KMS-11 (cell line): Measurements from ENCODE around the gene RYR2.

Experiments used
- H2AFZ ChIP-seq: fragments of 200-600 bp; sonication (generic); 2 replicates; pipeline ENCODE4 v1.6.1; 2016; ENCODE audit warnings: antibody characterized with exemption, mixed run types, low read depth
- H3K27ac ChIP-seq: fragments of 200-600 bp; sonication (generic); 2 replicates; pipeline ENCODE4 v1.6.1; 2016; ENCODE audit warnings: mild to moderate bottlenecking, mixed run types
- H3K27me3 ChIP-seq: fragments of 200-600 bp; sonication (generic); 2 replicates; pipeline ENCODE4 v1.6.1; 2017; ENCODE audit warnings: mild to moderate bottlenecking, low read depth, mixed run types, moderate library complexity; ENCODE audit not compliant: insufficient read depth
- H3K36me3 ChIP-seq: fragments of 200-600 bp; sonication (generic); 2 replicates; pipeline ENCODE4 v1.6.1; 2017; ENCODE audit warnings: mild to moderate bottlenecking, mixed run types; ENCODE audit not compliant: insufficient read depth
- H3K4me1 ChIP-seq: fragments of 200-600 bp; sonication (generic); 2 replicates; pipeline ENCODE4 v1.6.1; 2016; ENCODE audit warnings: mild to moderate bottlenecking, low read depth, mixed run types; ENCODE audit not compliant: poor library complexity, severe bottlenecking
- H3K4me2 ChIP-seq: fragments of 200-600 bp; sonication (generic); 2 replicates; pipeline ENCODE4 v1.7.0; 2016; ENCODE audit warnings: mild to moderate bottlenecking, mixed run types
- H3K4me3 ChIP-seq: fragments of 200-600 bp; sonication (generic); IDR thresholded peaks from 2 replicates; pipeline ENCODE4 v1.6.1; 2017; ENCODE audit warnings: low read depth, low read length, mixed read lengths; ENCODE audit not compliant: insufficient read depth
- H3K79me2 ChIP-seq: fragments of 200-600 bp; sonication (generic); 2 replicates; pipeline ENCODE4 v1.6.1; 2016; ENCODE audit warnings: low read depth, mixed run types; ENCODE audit not compliant: insufficient read depth
- H3K9ac ChIP-seq: fragments of 200-600 bp; sonication (generic); 2 replicates; pipeline ENCODE4 v1.6.1; 2016; ENCODE audit warnings: mild to moderate bottlenecking, mixed run types
- H4K20me1 ChIP-seq: fragments of 200-600 bp; sonication (generic); 2 replicates; pipeline ENCODE4 v1.6.1; 2016; ENCODE audit warnings: mild to moderate bottlenecking, mixed run types; ENCODE audit not compliant: insufficient read depth
- TF ChIP-seq, protein P1 (sequence below): fragments of 200-600 bp; sonication (generic); conservative IDR thresholded peaks from 2 replicates; pipeline ENCODE4 v1.6.1; 2017; ENCODE audit warnings: low read depth, mild to moderate bottlenecking, antibody characterized with exemption, low read length, moderate library complexity, mixed read lengths

The RYR2 gene

DNA sequence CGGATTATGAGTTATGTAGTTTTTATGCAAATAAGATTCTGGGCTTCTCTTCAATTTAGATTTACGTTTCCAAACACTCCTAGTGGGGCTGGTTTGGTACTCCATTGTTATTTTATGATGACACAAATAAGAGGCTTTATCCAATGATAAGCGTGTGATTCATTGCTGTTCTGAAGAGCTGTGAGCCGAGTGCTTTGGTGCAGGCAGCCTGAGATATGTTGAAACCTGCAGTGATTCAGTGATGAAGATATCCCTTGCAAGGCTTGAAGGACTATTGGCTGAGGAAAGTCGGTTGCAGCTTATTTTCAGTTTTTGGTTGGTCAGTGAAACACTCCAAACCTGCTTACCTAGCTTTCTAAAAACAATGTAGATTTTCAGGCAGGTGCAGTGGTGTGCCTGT, 112.2 kb downstream of the RYR2 start:
- Histone ChIP-seq H3K36me3 (no peaks in the 10 kb centered on the region), H3K27ac (no peak overlapping the region), H3K79me2 (no peaks in the 10 kb centered on the region), H3K9ac (no peak overlapping the region), H3K4me3 (no peak overlapping the region), H3K4me1 (no peaks in the 10 kb centered on the region), H2AFZ (no peak overlapping the region), H4K20me1 (no peaks in the 10 kb centered on the region), H3K27me3 (no peaks in the 10 kb centered on the region), H3K4me2 (no peak overlapping the region)
- TF ChIP-seq, protein P1, sequence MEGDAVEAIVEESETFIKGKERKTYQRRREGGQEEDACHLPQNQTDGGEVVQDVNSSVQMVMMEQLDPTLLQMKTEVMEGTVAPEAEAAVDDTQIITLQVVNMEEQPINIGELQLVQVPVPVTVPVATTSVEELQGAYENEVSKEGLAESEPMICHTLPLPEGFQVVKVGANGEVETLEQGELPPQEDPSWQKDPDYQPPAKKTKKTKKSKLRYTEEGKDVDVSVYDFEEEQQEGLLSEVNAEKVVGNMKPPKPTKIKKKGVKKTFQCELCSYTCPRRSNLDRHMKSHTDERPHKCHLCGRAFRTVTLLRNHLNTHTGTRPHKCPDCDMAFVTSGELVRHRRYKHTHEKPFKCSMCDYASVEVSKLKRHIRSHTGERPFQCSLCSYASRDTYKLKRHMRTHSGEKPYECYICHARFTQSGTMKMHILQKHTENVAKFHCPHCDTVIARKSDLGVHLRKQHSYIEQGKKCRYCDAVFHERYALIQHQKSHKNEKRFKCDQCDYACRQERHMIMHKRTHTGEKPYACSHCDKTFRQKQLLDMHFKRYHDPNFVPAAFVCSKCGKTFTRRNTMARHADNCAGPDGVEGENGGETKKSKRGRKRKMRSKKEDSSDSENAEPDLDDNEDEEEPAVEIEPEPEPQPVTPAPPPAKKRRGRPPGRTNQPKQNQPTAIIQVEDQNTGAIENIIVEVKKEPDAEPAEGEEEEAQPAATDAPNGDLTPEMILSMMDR, result no peak

DNA sequence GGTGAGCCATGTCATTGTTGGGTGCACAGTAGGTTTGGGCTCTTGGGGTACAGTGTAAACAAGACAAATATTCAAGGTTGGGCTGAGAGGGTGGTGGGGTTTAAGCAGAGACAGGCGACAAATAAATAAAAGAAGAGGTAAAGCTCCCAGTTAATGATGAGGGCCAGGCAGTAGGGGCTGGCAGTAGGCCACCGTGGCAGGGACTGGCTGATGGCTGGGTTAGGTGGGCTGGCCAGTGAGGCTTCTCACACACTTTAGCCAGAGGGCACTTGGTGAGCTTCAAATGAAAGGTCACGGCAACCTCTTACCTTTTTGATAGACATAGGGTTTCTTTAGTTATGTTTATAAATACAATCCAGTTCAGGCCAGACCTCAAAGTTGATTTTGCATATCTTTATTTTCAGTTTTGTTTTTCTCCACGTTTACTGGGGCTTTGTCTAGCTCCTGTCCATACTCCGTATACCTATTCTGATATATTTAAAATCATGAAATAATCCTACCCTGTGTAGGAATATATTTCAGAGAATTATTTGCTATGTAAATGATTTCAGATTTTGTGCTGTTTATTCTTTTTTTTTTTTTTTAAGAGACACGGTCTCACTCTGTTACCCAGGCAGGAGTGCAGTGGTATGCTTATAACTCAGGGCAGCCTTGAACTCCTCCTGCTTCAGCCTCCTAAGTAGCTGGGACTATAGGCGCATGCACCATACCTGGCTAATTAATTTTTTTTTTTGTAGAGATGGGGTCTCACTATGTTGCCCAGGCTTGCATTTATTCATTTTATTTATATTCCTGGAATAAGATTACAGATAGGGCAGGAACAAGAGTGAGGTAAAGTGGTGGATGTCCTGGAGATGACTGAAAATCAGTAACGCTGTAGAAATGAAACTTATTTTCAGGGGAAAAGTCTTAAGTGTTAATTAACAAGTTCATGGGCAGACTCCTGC, 122.7 kb downstream of the RYR2 start:
- Histone ChIP-seq H3K36me3 (no peaks in the 10 kb centered on the region), H4K20me1 (no peaks in the 10 kb centered on the region), H3K4me1 (no peaks in the 10 kb centered on the region), H3K4me3 (no peak overlapping the region), H2AFZ (no peak overlapping the region), H3K27me3 (no peaks in the 10 kb centered on the region), H3K79me2 (no peaks in the 10 kb centered on the region), H3K27ac (no peak overlapping the region), H3K9ac (no peak overlapping the region), H3K4me2 (no peak overlapping the region)
- TF ChIP-seq, protein P1, result no peak

DNA sequence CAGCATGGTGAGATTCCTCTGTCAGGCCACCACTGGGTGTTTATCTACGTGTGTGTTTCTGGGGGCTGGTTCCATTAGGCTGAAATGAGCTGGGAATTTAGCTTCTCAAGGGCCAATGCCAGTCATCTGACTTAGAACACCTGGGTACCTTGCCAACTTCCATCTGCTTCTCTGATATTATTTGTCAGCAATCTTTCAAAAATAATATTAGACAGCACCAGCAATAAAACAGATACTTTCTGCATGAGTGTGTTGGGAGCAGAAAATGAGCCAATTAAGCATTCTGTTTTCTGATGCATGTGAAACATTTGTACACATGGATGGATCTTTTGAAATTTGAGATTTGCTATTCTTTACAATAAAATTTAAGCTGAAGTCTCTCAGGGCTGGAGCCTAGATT, 124.1 kb downstream of the RYR2 start:
- Histone ChIP-seq H3K36me3 (no peaks in the 10 kb centered on the region), H3K9ac (no peak overlapping the region), H3K4me2 (no peak overlapping the region), H3K27ac (no peak overlapping the region), H3K4me3 (no peak overlapping the region), H4K20me1 (no peaks in the 10 kb centered on the region), H3K27me3 (no peaks in the 10 kb centered on the region), H2AFZ (no peak overlapping the region), H3K79me2 (no peaks in the 10 kb centered on the region), H3K4me1 (no peaks in the 10 kb centered on the region)
- TF ChIP-seq, protein P1, result no peak

DNA sequence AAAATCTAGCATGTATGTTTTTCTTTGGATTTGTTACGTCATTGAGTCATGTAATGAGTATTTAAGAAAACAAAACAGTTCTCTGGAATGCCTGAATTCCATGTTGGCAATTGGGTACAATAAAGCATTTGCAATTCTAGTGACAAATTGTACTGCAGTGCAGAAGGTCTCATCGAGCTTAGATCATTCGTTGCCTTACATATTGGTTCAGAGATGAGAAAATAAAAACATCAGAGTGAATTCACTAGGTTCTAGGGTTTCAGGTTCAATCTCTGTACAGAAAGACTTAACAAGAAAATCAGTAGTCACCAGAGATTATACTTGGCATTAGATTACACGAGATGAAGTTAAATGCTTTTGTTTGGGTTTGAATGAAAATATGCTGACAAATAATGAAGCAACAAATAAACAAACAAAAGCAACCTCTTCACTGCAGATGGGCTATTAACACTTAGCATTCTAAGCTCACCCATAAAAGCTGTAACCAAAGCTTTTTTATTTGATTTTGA, 124.7 kb downstream of the RYR2 start:
- H4K20me1 ChIP-seq, result no peaks in the 10 kb centered on the region
- no peak overlapping the region for H3K9ac ChIP-seq
- TF ChIP-seq, protein P1, result no peak
- no peaks in the 10 kb centered on the region for H3K27me3 ChIP-seq
- H3K4me2 ChIP-seq, result no peak overlapping the region
- H3K27ac ChIP-seq, result no peak overlapping the region
- no peaks in the 10 kb centered on the region for H3K36me3 ChIP-seq
- no peak overlapping the region for H2AFZ ChIP-seq
- H3K4me1 ChIP-seq, result no peaks in the 10 kb centered on the region
- H3K4me3 ChIP-seq, result no peak overlapping the region
- no peaks in the 10 kb centered on the region for H3K79me2 ChIP-seq
